AG04450 (cell line): ENCODE measurements around the gene KLHL15. TPM values are rescaled to one million over a fixed set of nuclear protein-coding genes. Genes with fewer than 3 reads are reported as not detected.

Experiments
- CTCF ChIA-PET: fragments of 300-600, 350-600 bp; formaldehyde crosslinking; extraction: SDS; loops from one replicate; lab custom pipeline; 2022; ENCODE audit warnings: antibody characterized with exemption, inconsistent platforms; lab: Charles Lee
- POLR2A ChIA-PET: fragments of 350-600 bp; formaldehyde crosslinking; extraction: SDS; loops from one replicate; lab custom pipeline; 2021; ENCODE audit warnings: antibody characterized with exemption, inconsistent platforms; lab: Yijun Ruan, JAX
- DNase-seq: peaks from one replicate; pipeline ENCODE4 v3.0.0-alpha.2; 2011; ENCODE audit warnings: low read depth, low spot score
- H3K27ac ChIP-seq: one replicate; pipeline ENCODE4 v1.5.1; 2012; ENCODE audit warnings: low read depth, low read length, control low read depth
- H3K27me3 ChIP-seq: one replicate; pipeline ENCODE4 v1.6.0; 2012; ENCODE audit warnings: low read length; ENCODE audit not compliant: control insufficient read depth, insufficient read depth
- H3K4me3 ChIP-seq: 2 replicates; pipeline ENCODE4 v1.5.1; 2011; ENCODE audit warnings: mild to moderate bottlenecking, low read depth, low read length, control low read depth
- H3K9me3 ChIP-seq: 2 replicates; pipeline ENCODE4 v1.5.1; 2012; ENCODE audit warnings: low read length; ENCODE audit not compliant: control insufficient read depth, insufficient read depth
- CTCF ChIP-seq: IDR thresholded peaks from 2 replicates; pipeline ENCODE4 v1.5.1; 2011; ENCODE audit warnings: low read depth, low read length, control low read depth, inconsistent platforms
- polyA plus RNA-seq: library from polyadenylated mRNA; depleted of rRNA; stranded (reverse); fragments of >200 nt; gene quantifications from 2 replicates; pipeline ENCODE4 v1.2.3, GENCODE V29; 2011

Gene KLHL15
- polyA plus RNA-seq, 1 experiment = 6.2 TPM

GRCh38 chrX:23993012-23993633 lies 33.9 kb downstream of the KLHL15 start:
- TF ChIP-seq CTCF = no peak
- Histone ChIP-seq H3K4me3 (no peak overlapping the region), H3K27me3 (no peaks in the 10 kb centered on the region), H3K27ac (no peak overlapping the region), H3K9me3 (no peaks in the 10 kb centered on the region)
- CTCF ChIA-PET = interaction anchor here (0.6 kb wide), 1 partner anchor 89 kb away, joined by 3 read pairs; no protein-coding TSS in a partner anchor
- POLR2A ChIA-PET = no interaction called here
- no peak for DNase-seq

GRCh38 chrX:23992431-23992830 lies 34.6 kb downstream of the KLHL15 start:
- Histone ChIP-seq H3K27ac (no peak overlapping the region), H3K9me3 (no peaks in the 10 kb centered on the region), H3K4me3 (no peak overlapping the region), H3K27me3 (no peaks in the 10 kb centered on the region)
- TF ChIP-seq CTCF = no peak
- DNase-seq = no peak
- POLR2A ChIA-PET = no interaction called here
- CTCF ChIA-PET = interaction anchor here (0.6 kb wide), 1 partner anchor 90 kb away, joined by 3 read pairs; no protein-coding TSS in a partner anchor

- TF ChIP-seq CTCF = no peak
- no peak overlapping the region for H3K27ac ChIP-seq
- H3K27me3 ChIP-seq = no peaks in the 10 kb centered on the region
- ChIA-PET POLR2A (interaction anchor here (0.7 kb wide), 1 partner anchor 21 kb away, joined by 7 read pairs; no protein-coding TSS in a partner anchor), CTCF (interaction anchor here (0.6 kb wide), 1 partner anchor 265 kb away, joined by 6 read pairs; no protein-coding TSS in a partner anchor)
- H3K4me3 ChIP-seq = no peak overlapping the region
- no peaks in the 10 kb centered on the region for H3K9me3 ChIP-seq
- DNase-seq = no peak
Measured at GRCh38 chrX:23990455-23990854, 36.5 kb downstream of the KLHL15 start.

GRCh38 chrX:23989689-23990088 lies 37.3 kb downstream of the KLHL15 start:
- no peak overlapping the region for H3K4me3 ChIP-seq
- no peaks in the 10 kb centered on the region for H3K27me3 ChIP-seq
- no peak for DNase-seq
- ChIA-PET CTCF (no interaction called here), POLR2A (interaction anchor here (1.1 kb wide), 1 partner anchor 36 kb away, joined by 4 read pairs; no protein-coding TSS in a partner anchor)
- H3K27ac ChIP-seq = no peak overlapping the region
- no peaks in the 10 kb centered on the region for H3K9me3 ChIP-seq
- no peak for TF ChIP-seq CTCF

- ChIA-PET CTCF (no interaction called here), POLR2A (no interaction called here)
- Histone ChIP-seq H3K27me3 (no peaks in the 10 kb centered on the region), H3K9me3 (no peaks in the 10 kb centered on the region), H3K27ac (no peak overlapping the region), H3K4me3 (no peak overlapping the region)
- no peak for DNase-seq
- no peak for TF ChIP-seq CTCF
Measured at GRCh38 chrX:23982891-23983290, 44.1 kb downstream of the KLHL15 start.
